ENCODE results near the gene TXK.

TXK gene

GRCh38 chr4:48058617-48059530 is 75.2 kb downstream of the TXK start:
- no peaks in the 10 kb centered on the region for H3K9me3 ChIP-seq (ENCODE audit: insufficient read depth, low read length)
- H3K27me3 ChIP-seq (ENCODE audit: low read length), result no peaks in the 10 kb centered on the region
- no peaks in the 10 kb centered on the region for H3K36me3 ChIP-seq (ENCODE audit: low read length)
- H3K9ac ChIP-seq (ENCODE audit: low read length), result no peak overlapping the region
- H4K20me1 ChIP-seq (ENCODE audit: low read depth, low read length), result no peaks in the 10 kb centered on the region
- H3K9me2 ChIP-seq (replicated peaks; ENCODE audit: insufficient read depth, low read length), result no peaks in the 10 kb centered on the region
- no peak overlapping the region for H3K27ac ChIP-seq (ENCODE audit: low read depth, low read length)
- no peaks in the 10 kb centered on the region for H3K79me2 ChIP-seq (ENCODE audit: insufficient read depth, low read length)
- no peak overlapping the region for H2AFZ ChIP-seq (ENCODE audit: low read depth, low read length, severe bottlenecking)
- H3K4me3 ChIP-seq (ENCODE audit: insufficient read depth, low read length, poor library complexity, severe bottlenecking), result no peak overlapping the region
- no peak overlapping the region for H3K4me2 ChIP-seq (ENCODE audit: low read depth, low read length, poor library complexity, severe bottlenecking)
- TF ChIP-seq, protein P1, sequence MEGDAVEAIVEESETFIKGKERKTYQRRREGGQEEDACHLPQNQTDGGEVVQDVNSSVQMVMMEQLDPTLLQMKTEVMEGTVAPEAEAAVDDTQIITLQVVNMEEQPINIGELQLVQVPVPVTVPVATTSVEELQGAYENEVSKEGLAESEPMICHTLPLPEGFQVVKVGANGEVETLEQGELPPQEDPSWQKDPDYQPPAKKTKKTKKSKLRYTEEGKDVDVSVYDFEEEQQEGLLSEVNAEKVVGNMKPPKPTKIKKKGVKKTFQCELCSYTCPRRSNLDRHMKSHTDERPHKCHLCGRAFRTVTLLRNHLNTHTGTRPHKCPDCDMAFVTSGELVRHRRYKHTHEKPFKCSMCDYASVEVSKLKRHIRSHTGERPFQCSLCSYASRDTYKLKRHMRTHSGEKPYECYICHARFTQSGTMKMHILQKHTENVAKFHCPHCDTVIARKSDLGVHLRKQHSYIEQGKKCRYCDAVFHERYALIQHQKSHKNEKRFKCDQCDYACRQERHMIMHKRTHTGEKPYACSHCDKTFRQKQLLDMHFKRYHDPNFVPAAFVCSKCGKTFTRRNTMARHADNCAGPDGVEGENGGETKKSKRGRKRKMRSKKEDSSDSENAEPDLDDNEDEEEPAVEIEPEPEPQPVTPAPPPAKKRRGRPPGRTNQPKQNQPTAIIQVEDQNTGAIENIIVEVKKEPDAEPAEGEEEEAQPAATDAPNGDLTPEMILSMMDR (IDR thresholded peaks at IDR 0.05; ENCODE audit: insufficient read depth, low read length, poor library complexity, severe bottlenecking), result no peak
- TF ChIP-seq EZH2phosphoT487 (conservative IDR thresholded peaks at IDR 0.05; ENCODE audit: low read length), result no peak
- H3F3A ChIP-seq (ENCODE audit: insufficient read depth), result no peaks in the 10 kb centered on the region

DNA sequence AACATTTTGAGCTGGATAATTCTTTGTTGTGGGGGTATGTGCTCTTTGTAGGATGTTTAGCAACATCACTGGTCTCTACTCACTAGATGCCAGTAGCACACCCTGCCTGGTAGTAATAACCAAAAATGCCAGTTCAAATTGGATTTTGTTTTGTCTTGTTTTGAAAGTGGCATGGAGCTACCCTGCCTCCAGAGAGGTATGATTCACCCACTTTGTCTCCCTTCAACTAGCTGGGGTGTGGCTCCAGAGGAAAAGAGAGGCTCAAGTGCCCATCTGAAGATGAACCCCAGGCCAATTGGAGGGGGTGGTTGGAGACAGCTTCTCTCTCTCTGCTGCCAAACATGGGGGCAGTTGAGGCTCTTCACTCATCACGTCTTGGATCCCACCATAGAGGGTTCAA is 83.0 kb downstream of the TXK start:
- Histone ChIP-seq H3K36me3 (ENCODE audit: low read length) (no peaks in the 10 kb centered on the region), H3K9ac (ENCODE audit: low read length) (no peak overlapping the region), H2AFZ (ENCODE audit: low read depth, low read length, severe bottlenecking) (no peak overlapping the region)

DNA sequence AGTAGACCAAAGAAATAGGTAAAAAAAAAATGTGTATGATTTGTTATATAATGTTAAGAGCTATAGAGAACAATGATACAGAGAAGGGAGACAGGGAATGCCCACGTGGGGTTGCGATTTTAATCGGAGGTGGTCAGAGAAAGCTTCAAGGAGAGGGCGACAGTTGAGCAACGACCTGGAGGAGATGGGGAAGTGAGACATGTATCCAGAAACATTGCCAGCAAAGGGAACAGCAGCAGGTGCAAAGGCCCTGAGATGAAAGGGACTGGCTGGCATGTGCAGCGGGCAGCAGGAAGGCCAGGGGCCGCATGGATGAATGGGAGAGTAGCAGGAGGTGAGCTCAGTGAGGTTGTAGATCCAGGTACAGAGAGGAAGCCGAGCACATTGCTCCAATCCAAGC is 84.6 kb downstream of the TXK start:
- no peak overlapping the region for H3K4me3 ChIP-seq (ENCODE audit: insufficient read depth, low read length, poor library complexity, severe bottlenecking)

More for the DNA sequence above, 83.0 kb downstream of the TXK start:
- H3K79me2 ChIP-seq (ENCODE audit: insufficient read depth, low read length), result no peaks in the 10 kb centered on the region
- 0 out of 2 replicates have a peak, but pooled peaks cover 5% of the 10 kb centered on the region for H3F3A ChIP-seq (ENCODE audit: insufficient read depth)
- no peak overlapping the region for H3K4me3 ChIP-seq (ENCODE audit: insufficient read depth, low read length, poor library complexity, severe bottlenecking)
- no peaks in the 10 kb centered on the region for H3K9me2 ChIP-seq (replicated peaks; ENCODE audit: insufficient read depth, low read length)
- H3K27ac ChIP-seq (ENCODE audit: low read depth, low read length), result no peak overlapping the region
- no peak for TF ChIP-seq EZH2phosphoT487 (conservative IDR thresholded peaks at IDR 0.05; ENCODE audit: low read length)
- H3K27me3 ChIP-seq (ENCODE audit: low read length), result no peaks in the 10 kb centered on the region
- H3K4me2 ChIP-seq (ENCODE audit: low read depth, low read length, poor library complexity, severe bottlenecking), result no peak overlapping the region
- no peaks in the 10 kb centered on the region for H4K20me1 ChIP-seq (ENCODE audit: low read depth, low read length)
- no peaks in the 10 kb centered on the region for H3K9me3 ChIP-seq (ENCODE audit: insufficient read depth, low read length)

More for the DNA sequence above, 84.6 kb downstream of the TXK start:
- Histone ChIP-seq H2AFZ (ENCODE audit: low read depth, low read length, severe bottlenecking) (no peak overlapping the region), H3F3A (ENCODE audit: insufficient read depth) (0 out of 2 replicates have a peak, but pooled peaks cover 5% of the 10 kb centered on the region), H3K27me3 (ENCODE audit: low read length) (no peaks in the 10 kb centered on the region), H3K79me2 (ENCODE audit: insufficient read depth, low read length) (no peaks in the 10 kb centered on the region), H3K36me3 (ENCODE audit: low read length) (no peaks in the 10 kb centered on the region), H4K20me1 (ENCODE audit: low read depth, low read length) (no peaks in the 10 kb centered on the region), H3K9ac (ENCODE audit: low read length) (no peak overlapping the region), H3K4me2 (ENCODE audit: low read depth, low read length, poor library complexity, severe bottlenecking) (no peak overlapping the region), H3K9me3 (ENCODE audit: insufficient read depth, low read length) (no peaks in the 10 kb centered on the region), H3K27ac (ENCODE audit: low read depth, low read length) (no peak overlapping the region), H3K9me2 (replicated peaks; ENCODE audit: insufficient read depth, low read length) (no peaks in the 10 kb centered on the region)
- TF ChIP-seq EZH2phosphoT487 (conservative IDR thresholded peaks at IDR 0.05; ENCODE audit: low read length), result no peak
- TF ChIP-seq, protein P1 (IDR thresholded peaks at IDR 0.05; ENCODE audit: insufficient read depth, low read length, poor library complexity, severe bottlenecking), result no peak
